DOHH2 (cell line): ENCODE measurements around the gene BCORL1.

ENCODE experiments used
- H3F3A ChIP-seq: fragments of 200-600 bp; sonication (generic), shearing (Covaris generic); 2 replicates; pipeline ENCODE4 v1.6.0; 2016; ENCODE audit warnings: antibody characterized with exemption, mild to moderate bottlenecking; ENCODE audit not compliant: control insufficient read depth, insufficient read depth
- H3K27ac ChIP-seq: fragments of 200-600 bp; sonication (generic); 2 replicates; pipeline ENCODE4 v1.5.1; 2014; ENCODE audit warnings: low read depth, mild to moderate bottlenecking, low read length, moderate library complexity
- H3K27me3 ChIP-seq: fragments of 200-600 bp; sonication (generic); 2 replicates; pipeline ENCODE4 v1.6.1; 2014; ENCODE audit warnings: mild to moderate bottlenecking, low read length, mixed read lengths; ENCODE audit not compliant: control insufficient read depth
- H3K36me3 ChIP-seq: fragments of 200-600 bp; sonication (generic); 2 replicates; pipeline ENCODE4 v1.6.1; 2014; ENCODE audit warnings: mild to moderate bottlenecking, low read length, moderate library complexity, mixed read lengths; ENCODE audit not compliant: control insufficient read depth
- H3K4me1 ChIP-seq: fragments of 200-600 bp; sonication (generic); 2 replicates; pipeline ENCODE4 v1.6.1; 2014; ENCODE audit warnings: mild to moderate bottlenecking, low read length, mixed read lengths; ENCODE audit not compliant: control insufficient read depth
- H3K4me2 ChIP-seq: fragments of 200-600 bp; sonication (generic); 2 replicates; pipeline ENCODE4 v1.6.0; 2014; ENCODE audit warnings: mild to moderate bottlenecking, low read length, moderate library complexity
- H3K4me3 ChIP-seq: fragments of 200-600 bp; sonication (generic); 2 replicates; pipeline ENCODE4 v1.5.1; 2014; ENCODE audit warnings: mild to moderate bottlenecking, low read length, mixed read lengths
- H3K79me2 ChIP-seq: fragments of 200-600 bp; sonication (generic); 2 replicates; pipeline ENCODE4 v1.6.1; 2014; ENCODE audit warnings: mild to moderate bottlenecking, low read length, mixed read lengths; ENCODE audit not compliant: control insufficient read depth
- H3K9me2 ChIP-seq: fragments of 200-600 bp; sonication (generic); replicated peaks from 2 replicates; pipeline ENCODE4 v1.6.1; 2014; ENCODE audit warnings: mild to moderate bottlenecking, low read length, mixed read lengths; ENCODE audit not compliant: control insufficient read depth
- H3K9me3 ChIP-seq: fragments of 200-600 bp; sonication (generic); 2 replicates; pipeline ENCODE4 v1.6.1; 2014; ENCODE audit warnings: antibody characterized with exemption, low read length, mixed read lengths; ENCODE audit not compliant: control insufficient read depth, insufficient read depth
- H4K20me1 ChIP-seq: fragments of 200-600 bp; sonication (generic); 2 replicates; pipeline ENCODE4 v1.6.0; 2014; ENCODE audit warnings: low read depth, mild to moderate bottlenecking, antibody characterized with exemption, low read length, moderate library complexity; ENCODE audit not compliant: control insufficient read depth, insufficient read depth
- CTCF ChIP-seq: fragments of 200-600 bp; sonication (generic); IDR thresholded peaks from one replicate; pipeline ENCODE4 v1.5.1; 2014; ENCODE audit warnings: antibody characterized with exemption, mild to moderate bottlenecking, low read depth, low read length; ENCODE audit not compliant: poor library complexity, severe bottlenecking
- EZH2phosphoT487 ChIP-seq: fragments of 200-600 bp; sonication (generic); IDR thresholded peaks from 2 replicates; pipeline ENCODE4 v1.6.1; 2017; ENCODE audit warnings: borderline replicate concordance, mild to moderate bottlenecking, antibody characterized with exemption, low read length, moderate library complexity, mixed read lengths

Gene BCORL1

GRCh38 chrX:129981752-129982299 lies 609 bp upstream of the BCORL1 start:
- H3K27ac ChIP-seq = no peak overlapping the region
- peak overlapping the region; percentile 72 for H3K4me3 ChIP-seq
- H3K4me2 ChIP-seq = peak overlapping the region; percentile 82

GRCh38 chrX:129983575-129984110 lies 1.2 kb downstream of the BCORL1 start:
- Histone ChIP-seq H3K9me2 (no peaks in the 10 kb centered on the region), H3K36me3 (no peaks in the 10 kb centered on the region), H4K20me1 (no peaks in the 10 kb centered on the region), H3F3A (no peaks in the 10 kb centered on the region), H3K79me2 (no peaks in the 10 kb centered on the region), H3K4me2 (no peak overlapping the region), H3K4me3 (no peak overlapping the region), H3K4me1 (peaks cover 22% of the 10 kb centered on the region), H3K27ac (no peak overlapping the region), H3K9me3 (no peaks in the 10 kb centered on the region), H3K27me3 (peaks cover 20% of the 10 kb centered on the region)
- TF ChIP-seq CTCF (no peak), EZH2phosphoT487 (no peak)

More at GRCh38 chrX:129981752-129982299, 609 bp upstream of the BCORL1 start:
- H3F3A ChIP-seq = no peaks in the 10 kb centered on the region
- H3K27me3 ChIP-seq = peaks cover 20% of the 10 kb centered on the region
- no peaks in the 10 kb centered on the region for H4K20me1 ChIP-seq
- no peaks in the 10 kb centered on the region for H3K9me2 ChIP-seq
- no peaks in the 10 kb centered on the region for H3K9me3 ChIP-seq
- no peak for TF ChIP-seq EZH2phosphoT487
- no peaks in the 10 kb centered on the region for H3K79me2 ChIP-seq
- peaks cover 22% of the 10 kb centered on the region for H3K4me1 ChIP-seq
- H3K36me3 ChIP-seq = no peaks in the 10 kb centered on the region

- Histone ChIP-seq H3K79me2 (no peaks in the 10 kb centered on the region), H3K36me3 (no peaks in the 10 kb centered on the region), H3K4me3 (peak overlapping the region; percentile 62), H3K27me3 (peaks cover 20% of the 10 kb centered on the region), H3F3A (no peaks in the 10 kb centered on the region), H3K9me3 (no peaks in the 10 kb centered on the region), H3K4me1 (peaks cover 22% of the 10 kb centered on the region), H3K27ac (no peak overlapping the region), H3K4me2 (peak overlapping the region; percentile 57), H4K20me1 (no peaks in the 10 kb centered on the region), H3K9me2 (no peaks in the 10 kb centered on the region)
- TF ChIP-seq EZH2phosphoT487 (no peak), CTCF (no peak)
Measured at GRCh38 chrX:129984111-129984958, 1.9 kb downstream of the BCORL1 start.

- Histone ChIP-seq H3K4me1 (peaks cover 5% of the 10 kb centered on the region; the same call in 1 of the 2 replicates), H4K20me1 (no peaks in the 10 kb centered on the region), H3K9me3 (no peaks in the 10 kb centered on the region), H3K4me2 (no peak overlapping the region), H3K9me2 (no peaks in the 10 kb centered on the region), H3K27me3 (peaks cover 4% of the 10 kb centered on the region; the same call in 1 of the 2 replicates), H3K4me3 (no peak overlapping the region), H3K79me2 (no peaks in the 10 kb centered on the region), H3K36me3 (no peaks in the 10 kb centered on the region), H3F3A (no peaks in the 10 kb centered on the region), H3K27ac (no peak overlapping the region)
- no peak for TF ChIP-seq CTCF
- no peak for TF ChIP-seq EZH2phosphoT487
Measured at GRCh38 chrX:129987871-129988270, 5.4 kb downstream of the BCORL1 start.
